Astrocyte of the cerebellum (primary cell): Measurements from ENCODE around the gene DHX29.

Experiments used
- DNase-seq: peaks from one replicate; pipeline ENCODE4 v3.0.0-alpha.2; 2011; ENCODE audit warnings: low read depth
- H3K4me3 ChIP-seq: 2 replicates; pipeline ENCODE4 v1.5.1; 2011; ENCODE audit warnings: mild to moderate bottlenecking, low read depth, low read length, moderate library complexity
- CTCF ChIP-seq: IDR thresholded peaks from 2 replicates; pipeline ENCODE4 v1.5.1; 2012; ENCODE audit warnings: low read length, low read depth, moderate library complexity, mild to moderate bottlenecking; ENCODE audit errors: missing control alignments
- in situ Hi-C: cut with HindIII; loops from 2 replicates; pipeline ENCODE4 v1.10.0; 2017; ENCODE audit warnings: low sequenced_read_pairs

The DHX29 gene

GRCh38 chr5:55286411-55286933 lies 21.0 kb downstream of the DHX29 start:
- TF ChIP-seq CTCF, result no peak
- H3K4me3 ChIP-seq, result no peak overlapping the region
- in situ Hi-C loops, result no loop called here
- DNase-seq, result no peak

- TF ChIP-seq CTCF, result no peak
- H3K4me3 ChIP-seq, result no peak overlapping the region
- in situ Hi-C loops, result no loop called here
- DNase-seq, result no peak
Observed at GRCh38 chr5:55278778-55279177, 28.7 kb downstream of the DHX29 start.

- in situ Hi-C loops, result no loop called here
- DNase-seq, result no peak
- no peak overlapping the region for H3K4me3 ChIP-seq
- TF ChIP-seq CTCF, result no peak
Observed at GRCh38 chr5:55276771-55277170, 30.7 kb downstream of the DHX29 start.

GRCh38 chr5:55258339-55258738 lies 49.2 kb downstream of the DHX29 start:
- in situ Hi-C loops, result no loop called here
- TF ChIP-seq CTCF, result no peak
- no peak overlapping the region for H3K4me3 ChIP-seq
- DNase-seq, result no peak

- no peak for DNase-seq
- in situ Hi-C loops, result no loop called here
- TF ChIP-seq CTCF, result no peak
- H3K4me3 ChIP-seq, result no peak overlapping the region
Observed at GRCh38 chr5:55254802-55255201, 52.7 kb downstream of the DHX29 start.

- no peak for TF ChIP-seq CTCF
- in situ Hi-C loops, result no loop called here
- no peak for DNase-seq
- no peak overlapping the region for H3K4me3 ChIP-seq
Observed at GRCh38 chr5:55250064-55250463, 57.4 kb downstream of the DHX29 start.

GRCh38 chr5:55241746-55242145 lies 65.7 kb downstream of the DHX29 start:
- DNase-seq, result no peak
- in situ Hi-C loops, result no loop called here

More at GRCh38 chr5:55241746-55242145, 65.7 kb downstream of the DHX29 start:
- no peak for TF ChIP-seq CTCF
- no peak overlapping the region for H3K4me3 ChIP-seq
